ENCODE measurements around the gene TFG. TPM values are rescaled to one million over a fixed set of nuclear protein-coding genes. Genes with fewer than 3 reads are reported as not detected.

TFG gene
- total and polyA plus RNA-seq, 9 of the 15 experiments (the other 6 are each of a cell fraction or from before 2014, with no cell fraction given) = 31.8 to 143 (median 57.8) TPM

GRCh38 chr3:100776097-100776729, 66.9 kb downstream of the TFG start (continued):
- no peak for TF ChIP-seq NFIC (IDR thresholded peaks at IDR 0.05)
- TF ChIP-seq KDM5B (IDR thresholded peaks at IDR 0.05; ENCODE audit: insufficient replicate concordance, low read depth, low read length) = no peak
- TF ChIP-seq TAL1 (IDR thresholded peaks at IDR 0.05) = no peak
- TF ChIP-seq CBFA2T2 (conservative IDR thresholded peaks at IDR 0.05) = no peak
- TF ChIP-seq PATZ1 (CRISPR knock-in tag; IDR thresholded peaks at IDR 0.05; ENCODE audit: borderline replicate concordance) = no peak

- in situ Hi-C loops (cut with MboI) = no loop called here
- H3K4me2 ChIP-seq (ENCODE audit: insufficient read depth, low read length) = no peak overlapping the region
- H3K9ac ChIP-seq (ENCODE audit: insufficient read depth in 1 of 2, low read depth in 2 of 2, low read length in 2 of 2) = no peak overlapping the region
- H2AFZ ChIP-seq (ENCODE audit: low read depth, low read length) = no peak overlapping the region
- ChIA-PET CTCF (ENCODE audit: low intra/inter-chr PET ratio) (no interaction called here), POLR2A (interaction anchor here (1.3 to 1.7 kb wide), 2 partner anchors 14 to 17 kb away, joined by 3 to 5 read pairs; no protein-coding TSS in a partner anchor)
- DNase-seq (ENCODE audit: extremely low read depth in 1 of 4, low spot score in 3 of 4) (peak in 2 of 4 experiments; percentile 9 to 10), ATAC-seq (peak; percentile 91), FAIRE-seq (no peak)
- WGBS (ENCODE audit: insufficient coverage, low coverage, missing lambda C conversion rate) = 0% methylated on average over 1 of the region's 2 CpGs
- H3K36me3 ChIP-seq (ENCODE audit: control insufficient read depth, insufficient read depth, low read length) = no peaks in the 10 kb centered on the region
- no peaks in the 10 kb centered on the region for H4K20me1 ChIP-seq (replicated peaks; ENCODE audit: control insufficient read depth, insufficient read depth, low read length)
- BruUV-seq (replicated peaks) = no TSS peak
- H3K79me2 ChIP-seq (ENCODE audit: control insufficient read depth, insufficient read depth, low read length) = no peaks in the 10 kb centered on the region
- H3K4me3 ChIP-seq = no peak overlapping the region
- intact Hi-C loops (cut with micrococcal nuclease) = no loop called here
- H3K27me3 ChIP-seq (ENCODE audit: control insufficient read depth in 2 of 2, insufficient read depth in 2 of 2, low read length in 2 of 2) = no peaks in the 10 kb centered on the region
- no peaks in the 10 kb centered on the region for H3K4me1 ChIP-seq (replicated peaks in 1 of 2; ENCODE audit: control insufficient read depth in 2 of 2, insufficient read depth in 2 of 2, low read length in 2 of 2)
- H3K9me3 ChIP-seq (replicated peaks; ENCODE audit: control insufficient read depth, insufficient read depth, low read depth, low read length) = no peaks in the 10 kb centered on the region
- H3K9me1 ChIP-seq (ENCODE audit: control insufficient read depth, insufficient read depth, low read length) = no peaks in the 10 kb centered on the region
- H3K27ac ChIP-seq (ENCODE audit: extremely low read depth, low read depth, low read length) = no peak overlapping the region
- TF ChIP-seq ZNF644 (tag; IDR thresholded peaks at IDR 0.05; ENCODE audit: low read depth) (no peak), XRCC3 (IDR thresholded peaks at IDR 0.05) (no peak), HDAC1 (IDR thresholded peaks at IDR 0.05) (no peak), CTCF (IDR thresholded peaks at IDR 0.05 in 2 of 3, conservative IDR thresholded peaks at IDR 0.05 in 1 of 3; ENCODE audit: insufficient read depth in 2 of 3, low read depth in 1 of 3, low read length in 3 of 3) (peak; percentile 36 to 43 (median 38); a peak in 4 of 6 replicates), CLOCK (CRISPR knock-in tag; IDR thresholded peaks at IDR 0.05; ENCODE audit: borderline replicate concordance) (no peak), CTCFL (IDR thresholded peaks at IDR 0.05; ENCODE audit: borderline replicate concordance, insufficient read depth, low read depth, low read length, poor library complexity, severe bottlenecking) (peak; percentile 31)
These were observed 67.5 kb downstream of the TFG start for GRCh38 chr3:100776746-100777145.
